Duodenal mucosa (tissue), 2 donors: Measurements from ENCODE around the gene POTEG.
"Not testable (repeated sequence)": the region's sequence is repeated elsewhere in the genome, so short reads cannot be mapped to it uniquely, and the experiment has no call there.

Source experiments
- H3K27ac ChIP-seq: one replicate; pipeline ENCODE4 v1.7.0; 2013; ENCODE audit warnings: low read depth, low read length
- H3K27me3 ChIP-seq, 2 donors: one replicate each; pipeline ENCODE4 v1.7.0; 2013; ENCODE audit warnings: low read length in 2 of 2, control low read depth in 1 of 2; ENCODE audit not compliant: insufficient read depth in 2 of 2, control insufficient read depth in 1 of 2
- H3K36me3 ChIP-seq, 2 donors: one replicate each; pipeline ENCODE4 v1.7.0; 2013; ENCODE audit warnings: low read length in 2 of 2, control low read depth in 1 of 2; ENCODE audit not compliant: insufficient read depth in 2 of 2, control insufficient read depth in 1 of 2
- H3K4me1 ChIP-seq, 2 donors: one replicate each; pipeline ENCODE4 v1.7.0; 2013; ENCODE audit warnings: low read length in 2 of 2, control low read depth in 1 of 2; ENCODE audit not compliant: insufficient read depth in 2 of 2, control insufficient read depth in 1 of 2
- H3K4me3 ChIP-seq, 2 donors: one replicate each; pipeline ENCODE4 v1.7.0; 2013; ENCODE audit warnings: low read length in 2 of 2, low read depth in 1 of 2
- H3K9ac ChIP-seq, 2 donors: one replicate each; pipeline ENCODE4 v1.7.0; 2013; ENCODE audit warnings: low read length in 2 of 2, low read depth in 1 of 2
- H3K9me3 ChIP-seq, 2 donors: one replicate each; pipeline ENCODE4 v1.7.0; 2013; ENCODE audit warnings: low read length in 2 of 2, control low read depth in 1 of 2; ENCODE audit not compliant: control insufficient read depth in 1 of 2

POTEG gene

GRCh38 chr14:19434241-19434640 lies at the start of gene POTEG:
POTEG (minus strand) TSS chr14:19434341; CDS start chr14:19434289, 52 bp downstream.
- not testable (repeated sequence) for H3K27me3 ChIP-seq, H3K9me3 ChIP-seq, H3K9ac ChIP-seq, H3K27ac ChIP-seq, H3K36me3 ChIP-seq, H3K4me3 ChIP-seq, H3K4me1 ChIP-seq

DNA sequence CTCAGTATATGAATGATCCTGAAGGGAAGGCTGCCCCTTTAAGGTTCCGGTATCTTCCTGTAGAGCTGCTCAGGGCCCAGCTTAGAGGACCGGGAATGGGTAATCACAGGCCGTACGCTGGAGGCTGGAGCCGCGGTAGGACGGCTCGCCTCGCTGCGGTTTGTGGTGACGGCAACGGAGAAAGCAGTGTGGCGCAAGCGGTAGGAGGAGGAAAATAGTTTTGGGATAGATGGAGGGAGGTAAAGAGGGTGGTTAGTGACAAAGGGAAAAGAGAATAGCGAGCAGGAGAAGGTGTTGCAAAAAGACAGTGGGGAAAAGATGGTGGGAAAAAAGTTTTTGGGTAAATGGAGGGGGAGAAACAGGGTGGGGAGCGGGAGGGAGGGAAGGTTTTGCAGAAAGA lies 48.0 kb upstream of the POTEG start:
- not testable (repeated sequence) for H3K9ac ChIP-seq, H3K36me3 ChIP-seq, H3K4me3 ChIP-seq, H3K27me3 ChIP-seq, H3K9me3 ChIP-seq, H3K4me1 ChIP-seq, H3K27ac ChIP-seq

DNA sequence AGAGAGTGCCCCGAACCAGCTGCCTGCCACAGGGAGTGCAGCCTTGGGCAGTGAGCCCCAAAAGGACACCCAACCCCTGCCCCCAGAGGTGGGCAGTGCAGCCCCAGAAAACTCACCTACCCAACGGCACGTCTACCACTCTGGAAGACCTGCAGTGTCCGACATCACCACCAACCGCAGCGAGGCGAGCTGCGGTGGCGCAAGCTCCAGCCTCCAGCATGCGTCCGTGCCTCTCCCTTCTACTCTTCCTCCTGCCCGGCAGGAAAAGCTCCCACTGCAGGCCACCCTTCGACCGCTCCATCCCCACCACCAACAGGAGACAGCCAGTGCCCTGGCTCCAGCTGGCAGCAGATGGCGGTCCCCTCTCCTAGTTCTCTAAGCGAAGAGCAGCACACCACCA lies 47.3 kb upstream of the POTEG start:
- H3K4me3 ChIP-seq, H3K4me1 ChIP-seq, H3K27ac ChIP-seq, H3K9ac ChIP-seq, H3K9me3 ChIP-seq, H3K27me3 ChIP-seq, H3K36me3 ChIP-seq: not testable (repeated sequence)

GRCh38 chr14:19480491-19480890 lies 46.4 kb upstream of the POTEG start:
- H3K9ac ChIP-seq, H3K9me3 ChIP-seq, H3K27ac ChIP-seq: not testable (repeated sequence)

GRCh38 chr14:19445761-19446160 lies 11.6 kb upstream of the POTEG start:
- not testable (repeated sequence) for H3K27me3 ChIP-seq, H3K27ac ChIP-seq, H3K4me1 ChIP-seq, H3K9me3 ChIP-seq, H3K36me3 ChIP-seq, H3K9ac ChIP-seq, H3K4me3 ChIP-seq

More at GRCh38 chr14:19480491-19480890, 46.4 kb upstream of the POTEG start:
- not testable (repeated sequence) for H3K4me3 ChIP-seq, H3K36me3 ChIP-seq, H3K27me3 ChIP-seq, H3K4me1 ChIP-seq

DNA sequence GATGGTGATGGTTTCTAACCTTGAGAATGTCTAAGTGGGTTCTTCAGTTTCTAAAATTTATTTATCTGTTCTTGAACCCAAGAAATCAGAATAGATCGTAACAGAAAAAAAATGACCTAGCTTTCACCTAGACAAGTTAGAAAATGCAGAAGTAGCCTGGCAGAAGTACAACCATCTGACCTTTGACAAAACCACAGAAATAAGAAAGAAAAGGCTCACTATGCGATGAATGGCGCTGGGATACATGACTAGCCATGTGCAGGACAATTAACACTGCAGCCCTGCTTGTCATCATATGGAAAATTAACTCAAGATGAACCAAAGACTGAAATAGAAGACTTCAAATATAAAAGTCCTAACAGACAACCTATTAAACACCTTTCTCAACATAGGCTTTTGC lies 5.7 kb upstream of the POTEG start:
- not testable (repeated sequence) for H3K27me3 ChIP-seq, H3K9me3 ChIP-seq, H3K4me1 ChIP-seq, H3K27ac ChIP-seq, H3K9ac ChIP-seq, H3K36me3 ChIP-seq, H3K4me3 ChIP-seq

DNA sequence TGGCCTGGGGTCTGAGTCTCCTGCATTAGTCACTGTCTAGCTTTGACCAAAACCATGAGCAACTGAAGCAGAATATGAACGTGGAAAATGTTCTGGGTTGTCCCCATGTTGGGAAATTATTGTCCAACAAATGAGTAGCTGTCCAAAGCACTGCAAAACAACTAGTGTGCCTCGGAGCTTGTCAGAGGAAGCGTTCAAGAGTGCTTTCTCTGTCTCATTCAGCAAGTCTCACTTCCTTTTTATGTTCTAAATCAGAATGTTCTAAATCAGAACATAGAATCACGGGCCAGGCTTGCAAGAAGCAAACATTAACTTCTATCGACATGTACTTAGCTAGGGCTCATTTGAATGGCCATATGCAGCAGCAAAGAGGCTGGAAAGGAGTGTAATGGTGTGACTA lies 5.1 kb upstream of the POTEG start:
- not testable (repeated sequence) for H3K9me3 ChIP-seq, H3K4me1 ChIP-seq, H3K4me3 ChIP-seq, H3K36me3 ChIP-seq, H3K27me3 ChIP-seq, H3K9ac ChIP-seq, H3K27ac ChIP-seq

GRCh38 chr14:19437126-19437443 lies 2.9 kb upstream of the POTEG start:
- not testable (repeated sequence) for H3K36me3 ChIP-seq, H3K27ac ChIP-seq, H3K9me3 ChIP-seq, H3K4me1 ChIP-seq, H3K9ac ChIP-seq, H3K4me3 ChIP-seq, H3K27me3 ChIP-seq

- H3K9me3 ChIP-seq, H3K27me3 ChIP-seq, H3K36me3 ChIP-seq, H3K4me3 ChIP-seq, H3K4me1 ChIP-seq, H3K9ac ChIP-seq, H3K27ac ChIP-seq: not testable (repeated sequence)
Observed at GRCh38 chr14:19436311-19437125, 2.4 kb upstream of the POTEG start.

DNA sequence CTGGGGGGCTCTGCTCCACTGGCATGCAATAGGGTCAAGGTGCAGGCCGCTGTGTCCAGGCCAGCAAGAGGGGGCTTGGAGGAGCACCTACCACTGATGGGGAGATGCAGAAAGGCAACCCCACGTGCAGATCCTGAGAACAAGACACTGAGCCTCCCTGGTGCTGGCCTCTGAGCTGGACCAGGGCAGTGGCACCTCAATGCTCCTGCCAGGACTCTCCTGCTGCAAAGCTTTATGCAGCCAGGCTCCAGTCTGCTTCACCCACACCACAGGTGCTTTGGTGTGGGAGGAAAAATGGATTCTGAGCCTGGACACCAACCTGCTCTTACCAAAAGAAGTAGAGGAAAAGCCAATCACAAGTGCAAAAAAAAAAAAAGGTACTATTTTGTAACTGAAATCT lies 1.7 kb upstream of the POTEG start:
- not testable (repeated sequence) for H3K36me3 ChIP-seq, H3K4me3 ChIP-seq, H3K9ac ChIP-seq, H3K27me3 ChIP-seq, H3K4me1 ChIP-seq, H3K9me3 ChIP-seq, H3K27ac ChIP-seq

DNA sequence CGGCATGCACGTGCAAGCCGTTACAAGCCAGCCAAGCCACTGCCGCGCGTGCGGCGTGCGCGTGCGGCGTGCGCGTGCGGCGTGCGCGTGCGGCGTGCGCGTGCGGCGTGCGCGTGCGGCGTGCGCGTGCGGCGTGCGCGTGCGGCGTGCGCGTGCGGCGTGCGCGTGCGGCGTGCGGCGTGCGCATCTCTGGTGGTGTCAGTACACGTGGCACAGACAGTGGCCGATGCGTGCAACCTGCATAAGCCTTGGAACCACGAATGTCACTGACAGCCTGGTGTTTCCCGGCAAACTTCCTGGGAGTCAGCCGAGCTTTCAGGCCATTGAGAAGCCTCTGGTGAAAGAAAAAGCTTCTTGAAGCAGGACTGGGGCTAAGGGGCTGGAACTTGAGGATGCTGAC lies 750 bp upstream of the POTEG start:
- H3K27me3 ChIP-seq, H3K9me3 ChIP-seq, H3K27ac ChIP-seq, H3K36me3 ChIP-seq, H3K9ac ChIP-seq, H3K4me1 ChIP-seq, H3K4me3 ChIP-seq: not testable (repeated sequence)
